NCI-H2196 treated with DMSO at 0.1 percent for 48 hours (cell line): ENCODE measurements around the gene TLR8.

Source experiments
- DNase-seq: peaks from one replicate; lab custom pipeline; 2025; ENCODE audit not compliant: unreplicated experiment; lab: John Stamatoyannopoulos, UW

Gene TLR8

DNA sequence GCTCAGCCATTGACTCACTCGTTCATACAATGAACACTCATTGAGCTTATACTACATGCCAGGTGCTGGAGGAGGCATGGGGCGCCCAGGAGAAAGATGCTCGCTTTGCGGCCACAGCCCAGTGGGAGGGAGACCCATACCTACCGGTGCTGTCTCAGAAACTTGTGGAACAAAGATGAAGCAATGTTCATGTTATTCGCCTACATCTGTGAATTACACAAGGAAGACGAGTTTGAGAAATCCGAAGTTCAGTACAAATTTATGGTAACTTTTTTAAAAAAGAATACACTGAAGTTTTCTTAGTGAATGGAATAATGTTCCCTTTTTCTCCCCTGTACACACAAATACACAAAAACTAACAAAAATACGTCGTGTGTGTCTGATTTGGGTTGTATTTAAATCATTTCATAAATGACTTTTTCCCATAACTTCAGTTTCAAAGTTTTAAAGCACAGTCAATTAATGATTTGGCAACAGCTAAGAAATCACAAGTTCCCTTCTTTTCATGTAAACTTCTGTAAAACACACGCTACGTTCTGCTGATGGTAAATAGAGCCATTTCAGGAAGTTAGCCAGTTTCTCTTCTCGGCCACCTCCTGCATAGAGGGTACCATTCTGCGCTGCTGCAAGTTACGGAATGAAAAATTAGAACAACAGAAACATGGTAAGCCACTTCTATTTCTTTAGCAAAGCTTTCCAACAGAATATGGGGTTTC is at the start of gene TLR8:
Gene TLR8, plus strand, starts transcription at position 575 of the 716 bp plus-strand sequence. Its CDS starts 87 bp downstream, at position 662.
- DNase-seq, result no peak

GRCh38 chrX:12865359-12865758 is 41.1 kb upstream of the TLR8 start:
- no peak for DNase-seq

GRCh38 chrX:12866451-12867377 is 39.7 kb upstream of the TLR8 start, which contains the start of gene TLR7:
TSS of gene TLR7 (plus strand) at chrX:12867072. CDS start at chrX:12867579, 507 bp downstream.
- no peak for DNase-seq

DNA sequence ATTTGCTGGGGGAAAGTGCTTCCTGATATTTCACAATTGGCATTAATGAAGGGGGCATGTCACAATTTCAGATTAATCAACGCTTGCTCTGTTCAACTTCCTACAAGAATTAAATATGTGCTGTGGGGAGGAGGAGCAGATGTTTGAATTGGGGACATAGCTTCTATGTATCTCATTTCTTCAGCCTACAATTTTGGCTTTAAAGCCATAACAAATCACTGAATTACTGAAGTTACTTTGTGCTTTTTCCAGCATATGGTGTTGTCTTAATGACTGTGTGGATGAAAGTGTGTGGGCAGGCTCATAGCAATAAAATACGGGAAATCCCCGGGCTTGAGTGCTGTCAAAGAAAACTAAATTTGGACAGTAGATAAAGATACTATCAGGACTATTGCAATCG is 38.7 kb upstream of the TLR8 start:
- DNase-seq, result no peak

DNA sequence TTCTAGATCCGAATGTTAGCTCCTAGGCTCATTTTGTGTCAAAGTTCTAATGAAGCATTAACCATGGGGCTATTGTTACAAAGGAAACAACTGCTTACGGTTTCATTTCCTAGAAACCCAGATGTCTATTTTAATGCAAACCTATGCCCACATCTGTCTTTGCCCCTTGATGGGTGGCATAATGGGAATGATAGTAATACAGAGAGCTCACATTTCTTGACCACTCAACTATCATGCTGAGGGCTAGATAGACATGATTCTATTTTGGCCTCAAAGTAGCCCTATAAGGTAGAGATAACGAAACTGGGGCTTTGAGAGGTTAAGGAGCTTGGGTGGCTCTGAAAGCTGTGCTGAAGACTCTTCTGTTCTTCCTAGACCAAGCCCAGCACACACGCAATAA is 37.7 kb upstream of the TLR8 start:
- no peak for DNase-seq

- DNase-seq, result no peak
Observed at GRCh38 chrX:12871257-12871656, 35.2 kb upstream of the TLR8 start.

DNA sequence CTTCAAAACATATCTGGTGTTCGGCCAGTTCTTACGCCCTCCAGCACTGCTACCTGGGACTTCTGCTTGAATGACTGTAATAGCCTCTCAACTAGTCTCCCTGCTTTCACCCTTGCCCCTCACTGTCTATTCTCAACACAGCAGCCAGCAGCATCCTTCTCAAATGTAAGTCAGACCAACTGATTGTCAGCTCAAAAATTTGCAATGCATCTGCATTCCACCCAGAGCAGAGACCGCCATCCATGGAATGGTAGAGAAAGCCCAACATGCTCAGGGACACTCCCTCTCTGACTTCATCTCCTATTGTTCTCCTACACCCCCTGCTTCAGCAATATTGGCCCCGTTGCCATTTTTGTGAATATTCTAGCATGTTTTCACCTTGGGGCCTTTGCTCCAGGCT is 33.7 kb upstream of the TLR8 start:
- DNase-seq, result no peak

DNA sequence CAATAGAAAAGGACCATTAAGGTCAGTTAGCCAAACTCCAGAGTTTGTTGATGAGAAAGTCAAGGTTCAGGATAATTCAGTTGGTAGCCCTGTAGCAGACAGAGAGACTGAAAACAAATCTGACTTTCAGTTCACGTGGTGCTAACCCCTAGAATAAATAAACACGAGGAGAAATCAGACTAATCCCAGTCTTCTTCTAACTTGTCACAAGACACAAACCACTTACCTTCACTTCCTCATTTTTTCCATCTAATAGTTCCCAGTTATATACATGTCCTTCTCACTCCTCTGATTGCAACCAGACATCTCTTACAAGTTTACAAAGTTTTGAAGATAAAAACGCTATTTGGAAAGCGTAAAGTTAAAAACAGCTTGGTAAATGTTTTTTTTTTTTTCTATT is 31.8 kb upstream of the TLR8 start:
- DNase-seq, result no peak

DNA sequence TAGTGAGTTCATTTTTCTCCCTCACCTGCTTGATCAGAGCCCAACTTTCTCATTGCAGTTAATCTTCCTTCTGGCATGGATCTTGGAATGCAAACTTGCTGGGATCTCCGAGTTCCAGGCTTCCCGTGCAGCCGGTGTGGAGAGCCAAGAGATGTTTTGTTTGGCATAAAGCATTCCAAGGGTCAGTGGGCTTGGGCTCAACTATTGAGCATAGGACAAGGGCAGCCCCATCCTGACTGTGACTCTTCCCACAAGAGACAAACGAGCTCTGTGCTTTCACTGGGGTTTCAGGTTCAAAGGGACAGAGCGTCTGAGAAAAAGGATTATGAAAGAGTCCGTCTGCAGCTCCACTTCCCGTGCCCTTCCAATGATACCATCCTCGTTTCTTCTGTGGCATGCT is 29.0 kb upstream of the TLR8 start:
- DNase-seq, result no peak

DNA sequence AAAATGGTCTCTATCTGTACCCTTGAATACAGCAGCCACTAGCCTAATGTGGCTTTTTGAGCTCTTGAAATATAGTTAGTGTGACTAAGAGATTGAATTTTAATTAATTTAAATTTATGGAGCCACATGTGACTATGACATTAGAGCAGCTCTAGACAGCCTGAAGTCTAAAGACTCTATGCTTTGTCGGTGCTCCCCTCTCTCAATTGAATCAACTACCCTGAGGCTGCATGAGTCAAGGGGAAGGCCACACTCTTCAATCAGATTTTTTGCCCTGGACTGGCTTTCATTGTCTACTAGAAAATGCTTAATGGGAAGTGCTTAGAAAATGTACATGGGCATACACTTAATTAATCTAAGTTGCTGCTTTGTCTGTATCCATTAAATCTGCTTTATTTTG is 27.9 kb upstream of the TLR8 start:
- DNase-seq, result no peak

- DNase-seq, result no peak
Observed at GRCh38 chrX:12881914-12882313, 24.5 kb upstream of the TLR8 start.

DNA sequence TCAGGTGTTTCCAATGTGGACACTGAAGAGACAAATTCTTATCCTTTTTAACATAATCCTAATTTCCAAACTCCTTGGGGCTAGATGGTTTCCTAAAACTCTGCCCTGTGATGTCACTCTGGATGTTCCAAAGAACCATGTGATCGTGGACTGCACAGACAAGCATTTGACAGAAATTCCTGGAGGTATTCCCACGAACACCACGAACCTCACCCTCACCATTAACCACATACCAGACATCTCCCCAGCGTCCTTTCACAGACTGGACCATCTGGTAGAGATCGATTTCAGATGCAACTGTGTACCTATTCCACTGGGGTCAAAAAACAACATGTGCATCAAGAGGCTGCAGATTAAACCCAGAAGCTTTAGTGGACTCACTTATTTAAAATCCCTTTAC is 20.9 kb upstream of the TLR8 start:
- no peak for DNase-seq

DNA sequence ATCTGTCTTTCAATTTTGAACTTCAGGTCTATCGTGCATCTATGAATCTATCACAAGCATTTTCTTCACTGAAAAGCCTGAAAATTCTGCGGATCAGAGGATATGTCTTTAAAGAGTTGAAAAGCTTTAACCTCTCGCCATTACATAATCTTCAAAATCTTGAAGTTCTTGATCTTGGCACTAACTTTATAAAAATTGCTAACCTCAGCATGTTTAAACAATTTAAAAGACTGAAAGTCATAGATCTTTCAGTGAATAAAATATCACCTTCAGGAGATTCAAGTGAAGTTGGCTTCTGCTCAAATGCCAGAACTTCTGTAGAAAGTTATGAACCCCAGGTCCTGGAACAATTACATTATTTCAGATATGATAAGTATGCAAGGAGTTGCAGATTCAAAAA is 19.9 kb upstream of the TLR8 start:
- no peak for DNase-seq

GRCh38 chrX:12887141-12887540 is 19.3 kb upstream of the TLR8 start:
- no peak for DNase-seq

DNA sequence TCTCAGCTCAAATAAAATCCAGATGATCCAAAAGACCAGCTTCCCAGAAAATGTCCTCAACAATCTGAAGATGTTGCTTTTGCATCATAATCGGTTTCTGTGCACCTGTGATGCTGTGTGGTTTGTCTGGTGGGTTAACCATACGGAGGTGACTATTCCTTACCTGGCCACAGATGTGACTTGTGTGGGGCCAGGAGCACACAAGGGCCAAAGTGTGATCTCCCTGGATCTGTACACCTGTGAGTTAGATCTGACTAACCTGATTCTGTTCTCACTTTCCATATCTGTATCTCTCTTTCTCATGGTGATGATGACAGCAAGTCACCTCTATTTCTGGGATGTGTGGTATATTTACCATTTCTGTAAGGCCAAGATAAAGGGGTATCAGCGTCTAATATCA is 18.7 kb upstream of the TLR8 start:
- DNase-seq, result no peak

GRCh38 chrX:12890467-12890866 is 16.0 kb upstream of the TLR8 start:
- DNase-seq, result no peak

GRCh38 chrX:12891171-12891570 is 15.2 kb upstream of the TLR8 start:
- DNase-seq, result no peak

DNA sequence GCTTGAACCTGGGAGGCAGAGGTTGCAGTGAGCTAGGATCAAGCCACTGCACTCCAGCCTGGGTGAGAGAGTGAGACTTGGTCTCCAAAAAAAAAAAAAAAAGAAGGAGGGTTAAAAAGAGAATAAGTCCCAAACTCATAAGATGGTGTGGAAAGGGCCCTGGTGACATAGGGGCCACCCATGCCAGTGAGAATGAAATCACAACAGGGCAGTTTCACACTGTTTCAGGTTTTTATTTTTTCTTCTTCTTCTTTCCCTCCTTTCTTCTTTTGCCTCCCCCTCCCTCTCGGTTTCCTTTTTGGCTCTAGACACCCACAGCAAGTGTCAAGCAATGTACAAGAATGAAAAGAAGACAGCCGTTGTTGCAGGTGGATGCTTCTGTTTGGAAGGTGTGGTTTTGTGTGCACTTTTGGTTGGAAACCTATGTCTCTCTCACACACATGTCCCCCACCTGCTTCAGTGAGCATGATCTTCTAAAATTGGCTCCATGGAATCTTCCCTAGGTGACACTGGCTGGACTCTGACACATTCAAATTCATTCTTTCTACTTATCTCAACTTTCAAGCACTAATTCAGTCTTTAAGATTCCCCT is 14.4 kb upstream of the TLR8 start:
- no peak for DNase-seq

- no peak for DNase-seq
Observed at GRCh38 chrX:12892716-12893115, 13.7 kb upstream of the TLR8 start.

DNA sequence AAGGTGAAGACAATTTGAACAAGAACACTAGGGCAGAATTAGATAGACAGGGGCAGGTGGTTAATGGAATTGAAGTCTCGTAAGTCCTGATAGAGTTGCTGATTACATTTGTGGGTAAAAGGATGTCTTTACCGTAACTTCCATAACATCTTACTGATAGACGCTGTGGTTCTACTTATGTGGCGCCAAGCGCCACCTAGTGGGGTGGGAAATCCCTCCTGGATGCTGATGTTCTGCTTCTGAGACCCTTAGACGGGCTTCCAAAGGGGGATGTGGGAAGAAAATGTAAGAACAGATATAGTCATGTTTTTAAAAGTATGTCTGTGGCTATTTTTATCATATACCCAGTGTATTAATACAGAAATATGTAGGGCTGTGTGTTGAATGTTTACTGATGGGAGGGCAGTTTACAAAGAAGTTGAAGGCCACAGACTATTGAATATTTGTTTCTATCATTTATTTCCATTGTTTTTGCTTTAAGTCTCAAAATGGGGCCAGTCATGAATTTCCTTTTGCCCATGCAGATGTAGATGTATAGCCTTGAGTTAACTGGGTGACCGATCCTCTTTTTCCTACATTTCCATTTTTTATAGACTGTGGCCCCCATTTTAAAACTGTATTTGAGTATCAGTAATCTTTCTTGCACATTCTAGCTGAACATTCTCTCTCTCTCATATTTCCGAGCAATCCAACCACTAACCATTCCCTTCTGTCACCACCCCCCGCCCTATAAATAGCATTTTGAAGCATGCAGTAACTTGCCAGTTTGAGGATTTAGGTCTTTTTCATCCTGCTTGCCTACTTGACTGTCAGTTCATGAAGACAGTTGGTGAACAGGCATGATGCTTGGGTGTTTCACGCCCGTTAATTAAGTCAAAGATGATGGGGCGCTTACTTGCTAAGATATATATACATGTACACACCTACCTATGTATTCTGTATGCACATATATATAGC is 12.1 kb upstream of the TLR8 start:
- DNase-seq, result no peak

- no peak for DNase-seq
Observed at GRCh38 chrX:12895866-12896265, 10.6 kb upstream of the TLR8 start.
